ENCODE data around the gene CYB561A3. TPM values are rescaled to one million over a fixed set of nuclear protein-coding genes. Genes with fewer than 3 reads are reported as not detected.
A peak's percentile ranks its signal among the peaks of the same experiment; 100 is the strongest.

The CYB561A3 gene
- total and polyA plus RNA-seq, 8 donors: 31.7 to 56.9 (median 37.0) TPM

DNA sequence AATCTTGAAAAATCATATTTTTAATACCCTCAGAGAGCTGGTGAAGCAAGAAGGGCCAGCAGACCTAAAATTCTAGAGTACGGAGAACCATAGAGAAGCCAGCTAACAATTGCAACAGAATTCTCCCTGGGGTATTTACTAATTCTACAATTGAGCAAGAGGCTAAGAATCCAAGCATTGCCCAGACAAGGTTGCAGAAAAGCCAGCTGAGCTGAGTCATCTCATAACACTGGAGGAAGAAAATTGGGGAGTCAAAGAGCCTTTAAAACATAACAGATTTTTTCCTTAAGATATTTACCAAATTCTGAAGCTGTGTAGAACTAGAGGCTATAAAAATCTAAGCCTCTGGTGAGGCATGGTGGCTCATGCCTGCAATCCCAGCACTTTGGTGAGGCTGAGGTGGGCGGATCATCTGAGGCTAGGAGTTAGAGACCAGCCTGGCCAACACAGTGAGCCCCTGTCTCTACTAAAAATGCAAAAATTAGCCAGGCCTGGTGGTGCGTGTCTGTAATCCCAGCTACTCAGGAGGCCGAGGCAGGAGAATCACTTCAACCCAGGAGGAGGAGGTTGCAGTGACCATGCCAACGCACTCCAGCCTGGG is 17.1 kb upstream of the CYB561A3 start:
- intact Hi-C loops (cut with DNase I): no loop called here
- no peak overlapping the region for H3K4me3 ChIP-seq
- TF ChIP-seq, protein P1, sequence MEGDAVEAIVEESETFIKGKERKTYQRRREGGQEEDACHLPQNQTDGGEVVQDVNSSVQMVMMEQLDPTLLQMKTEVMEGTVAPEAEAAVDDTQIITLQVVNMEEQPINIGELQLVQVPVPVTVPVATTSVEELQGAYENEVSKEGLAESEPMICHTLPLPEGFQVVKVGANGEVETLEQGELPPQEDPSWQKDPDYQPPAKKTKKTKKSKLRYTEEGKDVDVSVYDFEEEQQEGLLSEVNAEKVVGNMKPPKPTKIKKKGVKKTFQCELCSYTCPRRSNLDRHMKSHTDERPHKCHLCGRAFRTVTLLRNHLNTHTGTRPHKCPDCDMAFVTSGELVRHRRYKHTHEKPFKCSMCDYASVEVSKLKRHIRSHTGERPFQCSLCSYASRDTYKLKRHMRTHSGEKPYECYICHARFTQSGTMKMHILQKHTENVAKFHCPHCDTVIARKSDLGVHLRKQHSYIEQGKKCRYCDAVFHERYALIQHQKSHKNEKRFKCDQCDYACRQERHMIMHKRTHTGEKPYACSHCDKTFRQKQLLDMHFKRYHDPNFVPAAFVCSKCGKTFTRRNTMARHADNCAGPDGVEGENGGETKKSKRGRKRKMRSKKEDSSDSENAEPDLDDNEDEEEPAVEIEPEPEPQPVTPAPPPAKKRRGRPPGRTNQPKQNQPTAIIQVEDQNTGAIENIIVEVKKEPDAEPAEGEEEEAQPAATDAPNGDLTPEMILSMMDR (IDR thresholded peaks at IDR 0.05): no peak
- peaks cover 0 to 10% of the 10 kb centered on the region in 2 donors for H3K36me3 ChIP-seq
- no peaks in the 10 kb centered on the region for H3K9me3 ChIP-seq
- H3K27ac ChIP-seq: peak overlapping the region; percentile 44 to 51
- H3K27me3 ChIP-seq: no peaks in the 10 kb centered on the region
- DNase-seq: no peak
- peaks cover 6 to 18% of the 10 kb centered on the region in 2 donors for H3K4me1 ChIP-seq
- peak; percentile 84 for ATAC-seq

DNA sequence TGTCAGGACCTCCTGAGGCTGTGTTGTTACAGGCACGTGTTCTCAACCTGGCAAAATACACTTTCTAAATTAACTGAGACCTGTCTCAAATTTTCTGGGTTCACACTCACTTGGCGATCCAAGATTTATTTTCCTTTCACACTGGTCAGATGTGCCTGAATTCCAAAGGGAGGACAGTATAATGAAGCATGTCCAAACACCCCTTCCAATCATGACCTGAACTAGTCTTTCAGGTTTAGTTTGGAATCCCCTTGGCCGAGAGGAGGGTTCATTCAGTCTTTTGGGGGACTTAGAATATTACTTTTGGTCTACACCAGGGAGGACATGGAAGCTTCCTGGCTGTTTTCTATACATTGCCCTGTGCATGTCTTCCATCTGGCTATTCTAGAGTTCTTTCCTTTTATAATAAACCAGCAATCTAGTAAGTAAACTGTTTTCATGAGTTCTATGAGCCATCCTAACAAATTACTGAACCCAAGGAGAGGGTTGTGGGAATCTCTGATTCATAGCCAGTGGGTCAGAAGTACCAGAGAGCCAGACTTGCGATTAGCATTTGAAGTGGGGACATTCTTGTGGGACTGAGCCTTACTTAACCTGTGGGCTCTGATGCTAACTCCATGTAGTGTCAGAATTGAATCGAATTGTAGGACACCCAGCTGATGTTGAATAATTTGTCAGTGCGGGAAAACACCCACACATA is 15.9 kb upstream of the CYB561A3 start:
- H3K27me3 ChIP-seq: no peaks in the 10 kb centered on the region
- H3K36me3 ChIP-seq: peaks cover 0 to 10% of the 10 kb centered on the region in 2 donors
- DNase-seq (no peak), ATAC-seq (no peak)
- intact Hi-C loops (cut with DNase I): no loop called here
- peaks cover 6 to 18% of the 10 kb centered on the region in 2 donors for H3K4me1 ChIP-seq
- no peak overlapping the region for H3K4me3 ChIP-seq
- TF ChIP-seq, protein P1 (IDR thresholded peaks at IDR 0.05): no peak
- no peak overlapping the region for H3K27ac ChIP-seq
- H3K9me3 ChIP-seq: no peaks in the 10 kb centered on the region

DNA sequence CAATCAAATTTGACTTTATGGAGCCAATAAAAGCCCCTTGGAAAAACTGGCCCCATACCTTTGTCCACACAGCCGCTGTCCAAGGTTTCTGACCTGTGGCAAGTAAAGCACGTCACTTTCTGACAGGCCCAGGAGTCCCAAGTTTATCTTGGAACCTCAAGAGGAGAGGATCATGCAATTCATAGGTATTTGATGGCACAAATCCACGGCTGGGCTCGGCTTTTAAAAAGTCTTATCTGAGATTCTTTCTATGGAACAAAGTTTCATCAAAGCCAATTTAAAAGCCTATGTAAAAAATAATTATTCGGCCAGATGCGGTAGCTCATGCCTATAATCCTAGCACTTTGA is 14.1 kb upstream of the CYB561A3 start:
- H3K4me1 ChIP-seq: peaks cover 6 to 13% of the 10 kb centered on the region in 2 donors
- no peaks in the 10 kb centered on the region for H3K9me3 ChIP-seq
- no peak overlapping the region for H3K27ac ChIP-seq
- H3K36me3 ChIP-seq: peaks cover 0 to 17% of the 10 kb centered on the region in 2 donors
- no peak overlapping the region for H3K4me3 ChIP-seq
- ATAC-seq: no peak
- DNase-seq: no peak
- intact Hi-C loops (cut with DNase I): no loop called here
- TF ChIP-seq, protein P1 (IDR thresholded peaks at IDR 0.05): no peak
- no peaks in the 10 kb centered on the region for H3K27me3 ChIP-seq

DNA sequence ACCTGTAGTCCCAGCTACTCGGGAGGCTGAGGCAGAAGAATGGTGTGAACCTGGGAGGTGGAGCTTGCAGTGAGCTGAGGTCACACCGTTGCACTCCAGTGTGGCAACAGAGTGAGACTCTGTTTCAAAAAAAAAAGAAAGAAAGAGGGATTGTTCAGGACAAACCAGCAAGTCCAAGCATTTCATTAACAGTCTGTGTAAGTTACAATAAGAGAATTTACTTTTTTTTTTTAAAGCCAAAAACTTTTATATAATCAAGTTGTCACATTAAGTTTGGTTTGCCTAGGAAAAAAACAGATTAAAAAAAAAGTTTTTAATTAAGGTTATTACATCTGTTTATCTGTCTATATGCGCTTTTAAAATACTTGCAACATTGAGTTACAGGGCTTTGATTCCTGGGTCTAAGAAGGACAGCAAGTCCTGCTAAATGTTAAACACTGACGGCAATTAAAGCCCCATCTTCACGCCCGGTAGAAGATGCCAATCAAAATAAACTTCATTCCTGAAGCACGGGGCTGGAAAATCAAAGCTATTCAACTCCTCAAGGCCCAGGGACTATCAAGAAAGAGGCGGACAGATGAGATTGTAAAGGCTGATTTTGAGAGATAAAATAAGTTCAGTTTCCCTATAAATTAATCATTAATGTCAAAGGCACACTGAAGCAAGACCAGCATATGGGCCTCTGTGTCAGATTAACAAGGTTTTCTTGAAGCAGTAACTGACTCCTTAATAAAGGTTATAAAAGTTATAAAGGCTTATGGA is 11.2 kb upstream of the CYB561A3 start:
- H3K27me3 ChIP-seq: no peaks in the 10 kb centered on the region
- TF ChIP-seq, protein P1 (IDR thresholded peaks at IDR 0.05): no peak
- peaks cover 0 to 7% of the 10 kb centered on the region in 2 donors for H3K4me1 ChIP-seq
- no peak for ATAC-seq
- no peaks in the 10 kb centered on the region for H3K9me3 ChIP-seq
- no peak overlapping the region for H3K27ac ChIP-seq
- H3K36me3 ChIP-seq: peaks cover 0 to 46% of the 10 kb centered on the region in 2 donors
- DNase-seq: no peak
- no peak overlapping the region for H3K4me3 ChIP-seq
- intact Hi-C loops (cut with DNase I): no loop called here

Measured in left lung (tissue), 10 donors.